GM19452 (cell line): ENCODE measurements around the gene MYH7.

Source experiments
- ATAC-seq: cut with Tn5 transposase; IDR thresholded peaks from one replicate; pipeline ENCODE4 v1.9.1; 2021; ENCODE audit not compliant: unreplicated experiment

MYH7 gene

DNA sequence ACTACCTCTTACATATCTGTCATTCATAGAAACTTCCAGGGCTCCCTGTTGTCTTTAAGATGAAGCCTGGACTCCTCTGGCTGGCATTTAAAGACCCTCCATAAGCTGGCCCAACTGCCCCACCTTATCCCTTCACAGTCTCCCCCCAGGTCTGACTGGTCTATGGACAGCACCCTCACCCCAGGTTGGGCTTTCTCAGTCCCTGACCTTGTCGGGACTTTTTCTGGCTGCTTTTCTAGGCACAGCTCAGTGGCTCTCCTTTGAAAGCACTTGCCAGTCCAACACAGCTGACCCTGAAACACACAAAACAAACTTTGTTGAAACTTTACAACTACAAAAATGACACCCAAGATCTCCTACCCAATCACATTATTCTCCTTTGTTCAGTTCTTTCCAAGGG lies 13.9 kb upstream of the MYH7 start:
- ATAC-seq = no peak

DNA sequence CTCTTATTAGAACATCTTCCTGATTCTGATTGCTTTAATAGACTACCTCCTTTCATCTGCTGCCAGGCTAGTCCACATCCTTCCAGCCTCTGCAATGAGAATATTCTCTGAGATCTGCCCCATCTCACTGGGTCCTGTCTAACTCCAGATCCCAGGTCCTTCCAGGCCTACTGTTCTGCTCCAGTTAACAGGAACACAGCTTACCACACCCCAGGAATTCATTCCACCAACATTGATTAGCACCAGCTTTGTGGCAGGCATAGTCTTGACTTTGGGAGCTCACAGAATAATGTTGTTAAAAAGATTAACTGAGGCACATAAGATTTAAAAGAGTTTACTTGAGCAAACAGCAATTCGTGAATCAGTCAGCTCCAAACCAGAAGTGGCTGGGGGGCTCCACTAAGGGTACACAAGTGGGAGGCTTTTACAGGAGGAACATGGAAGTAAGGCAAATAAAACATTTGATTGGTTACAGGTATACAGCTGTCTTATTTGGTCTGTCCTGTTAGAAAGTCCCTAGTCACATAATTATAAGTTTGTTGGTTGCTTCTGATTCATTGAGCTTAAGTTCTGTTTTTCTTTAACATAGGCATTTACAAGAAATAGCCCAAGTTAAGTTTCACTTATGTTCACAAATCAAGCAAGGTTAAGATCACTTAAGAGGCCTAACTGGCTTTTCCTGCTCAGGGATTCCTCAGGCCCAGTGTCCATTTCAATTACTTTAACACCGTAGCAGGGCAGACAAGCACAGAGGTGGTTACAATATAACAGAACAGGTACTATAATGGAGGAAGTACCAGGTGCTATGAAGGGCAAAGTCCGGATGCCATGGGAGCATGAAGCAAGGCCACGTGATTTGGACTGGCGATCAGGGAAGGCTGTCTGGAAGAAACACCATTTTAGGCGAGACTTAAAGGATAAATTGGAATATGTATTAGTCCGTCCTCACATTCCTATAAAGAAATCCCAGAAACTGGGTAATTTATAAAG lies 12.2 kb upstream of the MYH7 start:
- ATAC-seq = no peak

DNA sequence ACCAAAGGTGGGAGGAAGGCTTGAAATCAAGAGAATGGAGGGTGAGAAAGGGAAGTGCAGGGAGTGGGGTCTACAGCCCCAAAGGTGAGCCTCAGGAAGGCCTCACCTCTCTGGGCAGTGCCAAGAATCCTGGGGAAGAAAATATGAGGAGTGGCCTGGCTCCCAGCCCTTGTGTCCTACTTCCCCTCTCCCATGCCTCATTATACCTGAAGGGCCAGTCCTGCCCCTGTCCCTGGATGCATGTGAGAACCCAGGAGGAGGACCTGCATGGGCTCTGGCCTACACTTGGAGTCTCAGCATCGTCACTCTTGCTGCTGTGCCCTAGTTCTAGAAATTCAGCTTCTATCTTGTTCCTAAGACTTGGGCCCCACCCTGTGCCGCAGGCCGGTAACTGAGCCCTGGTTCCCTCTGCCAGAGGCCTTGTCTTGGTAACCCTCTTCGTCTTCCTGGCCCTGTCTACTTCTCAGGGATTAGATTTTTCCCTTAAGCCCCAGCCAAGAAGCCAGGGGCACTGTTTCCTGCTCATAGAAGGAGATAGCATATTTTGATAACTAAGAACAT lies 10.9 kb upstream of the MYH7 start:
- ATAC-seq = no peak

DNA sequence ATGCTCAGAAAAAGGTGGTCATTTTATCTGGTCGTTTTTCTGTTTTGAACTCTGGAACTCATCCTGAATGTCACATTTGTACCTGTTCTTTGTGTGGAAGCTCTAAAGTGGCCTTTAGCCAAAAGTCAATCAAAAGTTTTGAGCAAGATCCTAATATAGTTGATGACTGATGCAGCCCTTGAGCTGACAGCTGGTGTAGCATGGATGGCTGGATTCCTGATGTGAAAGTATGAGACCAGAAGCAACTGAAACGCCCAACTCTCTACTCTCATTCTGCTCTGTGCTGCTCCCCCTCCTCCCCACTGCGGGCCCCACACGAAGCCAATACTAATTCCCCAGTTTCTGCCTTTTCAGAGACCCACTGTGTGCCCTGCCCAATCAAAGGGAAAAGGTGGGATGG lies 10.3 kb upstream of the MYH7 start:
- no peak for ATAC-seq

DNA sequence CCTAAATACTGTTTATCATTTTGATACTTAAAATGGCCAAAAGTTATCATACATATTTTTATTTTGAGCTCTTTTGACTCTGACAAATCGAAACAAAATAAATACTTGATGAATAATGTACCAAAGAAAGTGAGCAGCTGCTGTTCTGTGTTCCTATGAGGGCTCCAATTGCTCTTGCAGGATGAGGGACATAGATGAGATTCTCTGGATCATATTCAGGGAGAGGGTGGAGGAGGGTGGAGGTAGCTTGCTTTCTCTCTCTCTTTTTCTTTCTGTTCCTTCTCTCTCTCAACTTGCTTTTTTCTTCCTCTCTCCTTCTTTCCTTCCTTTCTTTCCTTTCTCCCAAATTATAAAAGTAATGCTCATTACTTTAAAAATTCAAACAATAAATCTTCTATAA lies 8.9 kb upstream of the MYH7 start:
- ATAC-seq = no peak

DNA sequence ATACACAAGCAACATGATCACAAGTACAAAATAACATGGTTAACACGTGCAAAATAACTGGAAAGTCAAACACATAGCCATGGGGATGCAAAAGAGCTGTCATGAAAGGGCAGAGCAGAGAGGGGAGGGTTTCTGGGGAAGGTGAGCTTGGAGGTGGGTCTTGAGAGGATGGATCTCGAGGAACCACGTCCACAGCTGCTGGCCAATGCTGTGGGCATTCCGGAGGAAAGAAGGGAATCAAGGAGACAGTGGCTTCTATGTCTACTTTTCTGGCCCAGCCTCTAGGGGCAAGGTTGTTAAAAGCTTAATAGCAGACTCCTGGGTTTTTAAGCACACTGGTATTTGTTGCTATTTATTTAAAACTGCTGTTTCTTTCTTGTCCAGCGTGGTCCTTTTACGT lies 8.4 kb upstream of the MYH7 start:
- no peak for ATAC-seq

DNA sequence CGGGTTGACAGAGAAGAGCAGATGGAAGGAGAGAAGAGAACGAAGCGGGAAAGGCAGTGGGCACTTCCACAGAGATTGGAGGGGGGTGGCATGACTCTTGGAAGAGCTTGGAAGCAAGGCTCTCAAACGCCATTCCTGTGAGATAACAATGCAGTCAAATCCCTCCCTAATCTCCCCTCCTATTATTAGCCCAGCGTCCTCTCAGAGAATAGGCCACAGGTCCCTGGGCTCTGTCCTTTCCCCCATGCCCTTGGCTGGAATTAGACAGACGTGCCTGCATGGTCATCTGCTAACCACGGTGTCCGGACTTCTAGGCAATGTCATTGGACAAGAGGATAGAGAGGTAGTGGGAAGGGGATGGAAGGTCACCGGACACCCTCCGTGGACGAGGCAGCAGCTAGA lies 8.0 kb upstream of the MYH7 start:
- ATAC-seq = no peak

DNA sequence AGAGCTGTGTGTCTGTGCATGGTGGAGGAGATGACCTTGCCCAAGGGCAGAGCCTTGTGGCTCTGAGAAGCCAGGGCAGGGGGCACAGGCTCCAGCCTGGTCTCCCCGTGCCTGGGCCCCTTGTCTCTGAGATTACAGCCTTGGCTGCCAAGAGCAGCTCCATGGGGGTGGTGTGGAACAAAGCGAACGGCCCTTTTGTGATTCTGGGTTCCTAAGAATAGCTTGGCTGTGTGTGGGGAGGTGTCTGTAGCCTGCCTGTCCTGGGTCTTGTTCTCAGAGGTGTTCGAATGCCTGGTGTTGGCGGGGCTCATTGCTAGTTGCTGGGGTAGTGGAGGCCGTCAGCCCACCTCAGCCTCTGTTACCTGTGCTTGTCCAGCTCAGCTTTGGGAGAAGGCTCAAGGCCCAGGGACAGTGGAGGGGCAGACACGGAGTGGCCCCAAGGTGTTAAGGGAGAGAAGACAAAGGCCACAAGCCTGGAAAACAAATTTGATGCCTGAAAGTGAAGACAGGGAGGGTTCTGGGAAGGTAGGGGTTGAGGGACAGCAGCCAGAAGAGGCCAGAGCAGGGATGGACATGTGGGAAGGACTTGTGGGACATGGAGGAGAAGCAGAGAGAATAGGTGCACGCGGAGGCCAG lies 7.4 kb upstream of the MYH7 start:
- ATAC-seq = no peak

DNA sequence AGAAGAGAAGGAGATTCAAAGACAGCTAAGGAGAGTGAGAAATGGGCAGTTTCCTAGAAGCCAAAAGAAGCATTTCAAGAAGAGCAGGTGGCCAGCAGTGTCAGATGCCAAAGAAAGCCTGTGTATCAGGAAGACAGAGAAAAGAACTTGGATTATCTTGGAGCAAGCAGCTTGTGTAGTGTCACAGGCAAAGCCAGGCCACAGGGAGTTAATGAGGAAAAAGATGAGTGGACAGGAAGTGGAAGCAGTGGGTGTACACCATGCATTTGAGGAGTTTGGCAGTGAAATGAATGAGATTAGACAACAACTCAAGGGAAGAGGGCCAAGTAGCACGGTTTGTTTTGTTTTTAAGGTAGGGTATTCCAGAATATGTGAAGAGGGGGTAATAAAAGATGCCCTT lies 5.6 kb upstream of the MYH7 start:
- no peak for ATAC-seq

DNA sequence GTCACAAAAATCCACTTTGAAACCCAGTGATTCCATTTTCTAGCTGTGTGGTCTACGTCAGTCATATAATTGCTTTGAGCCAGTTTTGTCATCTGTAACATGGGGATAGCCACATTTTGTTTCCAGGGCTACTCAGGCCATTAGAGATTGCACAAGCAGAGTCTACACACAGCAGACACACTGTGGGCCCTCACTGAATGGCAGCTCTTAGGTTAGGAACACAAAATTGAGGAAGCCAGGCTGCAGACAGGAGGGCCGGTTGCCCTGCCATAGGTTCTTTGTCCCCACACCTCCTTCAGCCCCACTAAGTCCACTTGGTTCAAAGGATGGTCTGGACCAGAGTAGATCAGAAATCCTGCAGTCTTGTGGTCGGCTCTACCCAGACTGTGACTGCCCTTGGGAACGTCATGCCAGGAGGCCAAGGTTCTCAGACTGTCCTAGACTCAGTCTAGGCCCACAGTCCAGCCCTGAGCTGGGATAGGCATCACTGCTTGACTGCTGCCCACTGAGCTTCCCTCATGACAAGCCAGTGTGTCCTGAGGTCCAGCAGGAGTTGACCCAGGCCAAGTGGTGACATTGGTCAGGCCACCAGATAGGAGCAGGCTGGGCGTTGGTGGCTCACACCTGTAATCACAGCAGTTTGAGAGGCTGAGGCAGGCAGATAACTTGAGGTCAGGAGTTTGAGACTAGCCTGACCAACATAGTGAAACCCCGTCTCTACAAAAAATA lies 3.8 kb upstream of the MYH7 start:
- ATAC-seq = no peak

DNA sequence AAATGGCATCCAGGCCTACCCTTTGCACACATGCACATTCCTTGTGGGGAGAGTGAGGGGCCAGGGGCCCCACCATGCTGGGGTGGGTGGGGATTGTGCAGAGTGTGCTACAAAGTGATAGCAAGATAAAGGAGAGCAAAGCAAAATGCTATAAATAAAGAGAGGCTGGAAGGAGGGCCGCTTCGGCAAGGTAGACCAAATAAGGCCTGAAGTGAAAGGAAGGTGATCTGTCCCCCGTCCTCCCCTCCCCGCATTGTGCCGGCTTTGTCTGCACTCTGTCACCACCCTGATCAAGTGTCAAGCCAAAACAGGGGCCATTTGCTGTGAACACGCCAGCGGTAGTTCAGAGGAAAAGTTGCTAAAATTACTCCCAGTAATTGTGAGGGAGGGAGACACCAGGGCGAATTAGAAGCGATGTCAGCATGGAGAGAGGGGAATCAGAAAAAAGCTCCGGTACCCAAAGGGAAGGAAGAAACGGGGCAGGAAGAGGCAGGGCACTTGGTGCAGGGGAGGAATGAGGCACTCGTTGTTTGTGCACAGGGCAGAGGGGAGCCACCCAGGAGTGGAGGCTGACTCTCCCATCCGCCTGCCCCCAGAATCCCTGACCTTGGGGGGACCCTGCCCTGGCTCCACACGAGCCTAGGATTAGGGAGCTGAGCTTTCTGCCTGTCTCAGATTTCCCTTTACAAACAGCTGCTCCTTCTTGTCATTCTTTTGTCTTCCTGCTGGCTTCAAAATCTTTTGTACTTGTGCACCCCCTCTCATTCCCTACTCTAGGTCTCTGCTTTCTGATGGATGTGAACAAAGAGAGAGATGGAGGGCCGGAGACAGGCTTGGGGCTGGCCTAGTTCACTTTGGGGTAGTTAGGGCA lies 2.9 kb upstream of the MYH7 start:
- ATAC-seq = no peak

DNA sequence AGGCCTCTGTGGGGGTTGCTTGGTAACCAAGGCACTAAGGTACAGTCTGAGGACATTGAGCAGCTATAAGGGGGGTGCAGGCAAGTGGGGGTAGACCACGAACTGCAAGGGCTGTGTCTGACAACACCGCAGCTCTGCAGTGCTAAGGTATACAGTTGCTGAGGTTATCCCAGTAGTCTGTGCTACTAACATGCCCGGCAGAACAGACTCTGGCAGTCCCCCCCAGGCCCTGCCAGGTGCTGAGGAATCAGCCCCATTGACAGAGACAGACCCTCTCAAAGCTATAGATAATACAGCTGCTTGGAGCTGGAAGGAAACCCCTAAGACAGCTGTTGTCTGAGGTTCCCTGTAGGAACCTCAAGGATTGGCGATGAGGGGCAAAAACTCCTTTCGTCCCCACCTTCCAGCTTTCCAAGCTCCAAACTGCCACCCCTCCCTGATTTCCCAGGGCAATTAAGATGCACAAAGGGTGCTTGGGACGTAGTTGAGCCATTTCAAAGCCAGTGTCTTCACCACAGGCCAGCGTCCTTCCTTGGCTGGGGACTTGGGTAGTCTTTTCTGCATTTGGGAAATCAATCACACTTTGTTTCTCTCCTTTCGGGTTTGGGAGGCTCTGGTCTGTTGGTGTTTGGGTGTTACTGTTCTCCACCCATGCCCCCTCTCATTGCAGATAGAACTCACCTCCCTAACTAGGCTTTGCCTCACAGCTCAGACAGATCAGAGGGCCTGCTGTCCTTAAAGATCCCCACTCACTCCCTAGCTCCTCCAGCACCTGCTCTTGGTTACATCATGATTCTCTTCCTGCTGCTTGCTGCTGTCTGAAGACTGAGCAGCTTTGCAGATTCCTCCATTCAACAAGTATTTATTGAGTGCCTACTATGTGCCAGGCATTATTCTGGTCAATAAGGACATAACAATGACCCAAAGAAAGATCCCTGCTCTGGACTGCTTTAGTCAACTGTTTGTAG lies 2.0 kb upstream of the MYH7 start:
- no peak for ATAC-seq

DNA sequence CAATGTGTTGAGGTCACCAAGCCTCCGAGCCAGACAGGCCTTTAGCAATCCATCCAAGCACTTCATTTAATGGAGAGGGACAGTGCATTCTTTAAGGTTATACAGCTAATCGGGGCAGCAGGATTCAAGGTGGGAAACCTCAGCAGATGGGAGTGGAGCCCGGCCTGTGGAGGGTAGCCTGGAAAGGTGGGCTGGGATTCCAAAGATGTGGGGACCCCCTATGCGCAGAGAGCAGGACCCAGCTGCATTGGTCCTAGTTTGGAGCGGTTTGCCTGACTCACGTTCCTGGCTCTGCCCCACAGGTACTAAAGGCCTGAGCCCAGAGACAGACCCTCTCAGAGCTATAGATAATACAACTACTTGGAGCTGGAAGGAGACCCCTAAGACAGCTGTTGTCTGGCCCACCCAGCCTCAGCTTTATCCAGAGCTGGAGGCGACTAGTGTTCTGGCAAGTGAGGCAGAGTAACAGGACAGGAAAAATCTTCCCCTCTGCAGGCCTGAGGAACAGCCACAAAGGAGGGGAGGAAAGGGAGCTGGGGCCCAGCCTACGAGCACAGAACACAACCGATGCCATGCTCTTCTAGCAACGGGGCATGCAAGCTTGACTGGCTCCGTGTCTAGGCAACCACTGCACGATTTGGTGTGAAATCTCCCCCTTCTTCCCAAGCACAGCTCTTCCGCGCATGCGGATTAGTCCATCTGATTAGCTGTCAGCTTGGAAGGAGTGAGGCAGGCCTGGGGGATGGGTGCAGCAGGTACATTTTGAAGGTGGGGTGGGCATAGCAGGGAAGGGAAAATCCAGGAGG lies 1.1 kb upstream of the MYH7 start:
- no peak for ATAC-seq

DNA sequence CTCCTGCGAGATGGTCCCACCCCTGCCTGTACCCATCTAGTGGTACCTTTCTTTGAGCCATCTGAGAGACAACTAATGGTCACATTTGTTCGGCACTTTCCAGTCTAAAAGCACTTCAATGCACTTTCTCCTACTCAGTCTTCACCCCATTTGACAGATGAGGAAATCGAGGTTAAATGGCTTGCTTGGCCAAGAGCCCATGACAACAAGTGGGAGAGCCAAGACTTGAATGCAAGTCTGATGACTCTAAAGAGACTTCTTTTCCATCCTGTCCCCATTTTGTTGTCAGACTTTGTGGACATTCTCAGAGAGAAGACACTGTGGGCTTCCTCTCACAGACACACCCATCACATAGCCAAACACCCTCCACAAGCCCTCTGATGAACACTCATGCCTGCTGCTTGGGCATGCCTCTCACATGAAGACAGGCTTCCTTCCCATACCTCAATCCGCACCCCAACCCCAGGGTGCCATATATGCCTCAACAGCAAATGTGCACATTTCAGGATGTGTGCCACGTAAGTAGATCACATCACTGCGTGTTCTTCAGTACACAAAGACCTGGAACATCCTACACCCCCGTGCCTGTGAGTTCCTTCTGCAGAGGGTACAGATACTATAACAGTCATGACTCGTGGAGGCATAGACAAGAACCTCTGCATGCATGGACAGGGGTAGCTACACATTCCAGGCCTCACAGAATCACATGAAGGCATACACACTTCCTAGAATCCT lies 805 bp downstream of the MYH7 start:
- no peak for ATAC-seq

DNA sequence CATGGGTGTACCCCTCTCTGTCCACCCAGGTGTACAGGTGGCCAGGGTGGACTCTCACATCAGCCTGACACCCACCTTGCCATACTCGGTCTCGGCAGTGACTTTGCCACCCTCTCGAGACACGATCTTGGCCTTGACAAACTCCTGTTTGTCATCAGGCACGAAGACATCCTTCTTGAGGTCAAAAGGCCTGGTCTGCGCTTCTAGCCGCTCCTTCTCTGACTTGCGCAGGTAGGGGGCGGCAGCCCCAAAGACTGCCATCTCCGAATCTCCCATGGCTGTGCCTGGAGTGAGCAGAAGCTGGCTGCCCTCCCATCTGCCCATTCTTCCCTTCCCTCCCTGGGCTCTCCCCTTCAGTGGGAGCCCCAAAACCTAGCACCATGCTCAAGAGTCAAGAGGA lies 2.0 kb downstream of the MYH7 start:
- ATAC-seq = no peak

DNA sequence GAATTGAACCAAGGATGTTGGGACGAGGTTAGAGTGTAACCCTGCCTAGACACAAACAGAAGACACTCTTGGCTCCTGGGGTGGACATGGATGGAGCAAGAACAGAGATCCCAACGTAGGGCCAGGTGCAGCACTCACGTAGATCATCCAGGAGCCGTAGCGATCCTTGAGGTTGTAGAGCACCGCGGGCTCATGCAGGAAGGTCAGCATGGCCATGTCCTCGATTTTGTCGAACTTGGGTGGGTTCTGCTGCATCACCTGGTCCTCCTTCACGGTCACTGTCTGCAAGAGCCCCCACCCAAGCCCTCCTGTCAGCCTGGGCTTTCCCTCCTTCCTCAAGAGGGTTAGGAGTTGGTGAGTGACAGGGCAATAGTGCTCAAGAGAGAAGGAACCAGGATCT lies 2.5 kb downstream of the MYH7 start:
- no peak for ATAC-seq

DNA sequence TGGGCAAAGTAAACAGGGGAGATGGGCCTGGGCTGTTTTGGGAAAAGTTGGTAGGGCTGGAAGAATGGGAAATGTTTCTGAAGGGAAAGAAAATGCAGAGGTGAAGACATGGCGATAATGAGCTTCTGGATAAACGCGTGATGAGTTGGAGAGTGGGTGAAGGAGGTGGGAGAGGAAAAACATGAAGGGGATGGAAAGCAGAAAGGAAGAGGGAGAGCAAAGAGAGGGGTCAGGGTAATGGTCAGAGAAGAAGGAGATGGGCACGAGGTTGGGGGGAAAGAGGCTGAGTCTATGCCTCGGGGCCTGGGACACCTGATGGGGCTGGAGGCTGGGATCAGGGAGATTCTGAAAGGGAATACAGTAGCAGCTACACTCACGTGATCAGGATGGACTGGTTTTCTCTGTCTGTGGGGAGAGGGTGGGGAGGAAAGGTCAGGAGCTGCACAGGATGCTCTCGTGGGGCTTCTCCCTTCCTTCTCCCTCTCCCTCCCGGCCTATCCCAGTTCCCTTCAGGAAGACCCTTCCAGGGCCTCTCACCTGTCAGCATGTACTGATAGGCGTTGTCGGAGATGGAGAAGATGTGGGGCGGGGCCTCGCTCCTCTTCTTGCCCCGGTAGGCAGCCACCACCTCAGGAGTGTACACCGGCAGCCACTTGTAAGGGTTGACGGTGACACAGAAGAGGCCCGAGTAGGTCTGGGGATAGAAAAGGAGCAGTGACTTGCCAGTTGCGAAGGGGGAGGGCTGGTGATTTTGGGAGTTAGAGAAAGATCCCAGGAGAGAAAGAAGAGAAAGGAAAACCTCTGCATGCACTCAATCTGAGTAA lies 3.1 kb downstream of the MYH7 start:
- ATAC-seq = no peak
